HEK293 (cell line): Measurements from ENCODE around the gene SDC3.

Experiments used
- CTCF ChIA-PET: fragments of 350-600 bp; formaldehyde crosslinking; extraction: SDS; loops from one replicate; lab custom pipeline; 2021; ENCODE audit warnings: antibody characterized with exemption; lab: Yijun Ruan, JAX
- POLR2A ChIA-PET: fragments of 300-600 bp; formaldehyde crosslinking; extraction: SDS; loops from one replicate; lab custom pipeline; 2020; ENCODE audit warnings: antibody characterized with exemption, inconsistent platforms; lab: Yijun Ruan, JAX
- H3K27ac ChIP-seq: fragments of 200-500 bp; sonication (Bioruptor generic); 2 replicates; pipeline ENCODE4 v1.5.1; 2014; ENCODE audit warnings: low read depth, low read length, control low read depth, inconsistent platforms; ENCODE audit errors: extremely low read depth
- H3K36me3 ChIP-seq, 2 experiments: fragments of 200-500 bp in 1 of 2; sonication (Bioruptor generic) in 1 of 2; 1 replicate in 1 of 2; 2 replicates in 1 of 2; pipeline ENCODE4 v1.5.1; 2014 to 2017; ENCODE audit warnings: inconsistent platforms in 2 of 2, low read length in 2 of 2; ENCODE audit not compliant: control insufficient read depth in 2 of 2, insufficient read depth in 1 of 2
- H3K4me1 ChIP-seq: fragments of 200-500 bp; sonication (Bioruptor generic); 2 replicates; pipeline ENCODE4 v1.5.1; 2014; ENCODE audit warnings: mild to moderate bottlenecking, low read length, inconsistent platforms; ENCODE audit not compliant: control insufficient read depth, insufficient read depth
- H3K4me3 ChIP-seq: 2 replicates; pipeline ENCODE4 v1.5.1; 2011; ENCODE audit warnings: low read depth, mild to moderate bottlenecking, control low read depth, low read length, moderate library complexity
- H3K9me3 ChIP-seq: fragments of 200-500 bp; sonication (Bioruptor generic); 2 replicates; pipeline ENCODE4 v1.5.1; 2014; ENCODE audit warnings: low read depth, low read length, inconsistent platforms; ENCODE audit not compliant: control insufficient read depth, insufficient read depth
- GLIS2 ChIP-seq: fragments of 450-650 bp; formaldehyde crosslinking; IDR thresholded peaks from 2 replicates; pipeline ENCODE4 v1.5.1; 2016; ENCODE audit warnings: missing biosample characterization, missing genetic modification characterization
- HOXD13 ChIP-seq: sonication (generic); formaldehyde crosslinking; IDR thresholded peaks from 2 replicates; pipeline ENCODE4 v1.8.0; 2022; ENCODE audit warnings: missing genetic modification reagents, borderline replicate concordance
- IKZF3 ChIP-seq: fragments of 450-650 bp; IDR thresholded peaks from 2 replicates; pipeline ENCODE4 v1.5.0; 2018; ENCODE audit warnings: missing biosample characterization, mild to moderate bottlenecking, missing genetic modification characterization, moderate library complexity
- KLF10 ChIP-seq: fragments of 450-650 bp; IDR thresholded peaks from 2 replicates; pipeline ENCODE4 v1.5.1; 2018; ENCODE audit warnings: missing biosample characterization, mild to moderate bottlenecking, missing genetic modification characterization
- MYNN ChIP-seq: fragments of 450-650 bp; formaldehyde crosslinking; IDR thresholded peaks from 2 replicates; pipeline ENCODE4 v1.5.1; 2016; ENCODE audit warnings: missing biosample characterization, missing genetic modification characterization, borderline replicate concordance
- ZBTB48 ChIP-seq: fragments of 450-650 bp; formaldehyde crosslinking; IDR thresholded peaks from 2 replicates; pipeline ENCODE4 v1.5.1; 2016; ENCODE audit warnings: missing biosample characterization, missing genetic modification characterization
- ZNF140 ChIP-seq: fragments of 450-650 bp; formaldehyde crosslinking; IDR thresholded peaks from 2 replicates; pipeline ENCODE4 v1.5.1; 2016; ENCODE audit warnings: missing biosample characterization, missing genetic modification characterization
- ZNF202 ChIP-seq: fragments of 450-650 bp; formaldehyde crosslinking; IDR thresholded peaks from 2 replicates; pipeline ENCODE4 v1.5.1; 2016; ENCODE audit warnings: missing biosample characterization, missing genetic modification characterization, borderline replicate concordance
- ZNF214 ChIP-seq: fragments of 450-650 bp; formaldehyde crosslinking; IDR thresholded peaks from 2 replicates; pipeline ENCODE4 v1.5.1; 2017; ENCODE audit warnings: missing biosample characterization, mild to moderate bottlenecking, missing genetic modification characterization, borderline replicate concordance
- ZNF266 ChIP-seq: fragments of 450-650 bp; formaldehyde crosslinking; IDR thresholded peaks from 2 replicates; pipeline ENCODE4 v1.5.1; 2016; ENCODE audit warnings: missing biosample characterization, missing genetic modification characterization, low read depth
- ZNF510 ChIP-seq: fragments of 450-650 bp; formaldehyde crosslinking; IDR thresholded peaks from 2 replicates; pipeline ENCODE4 v1.5.1; 2018; ENCODE audit warnings: mild to moderate bottlenecking, missing genetic modification characterization, missing biosample characterization; ENCODE audit not compliant: insufficient replicate concordance
- ZNF544 ChIP-seq: fragments of 450-650 bp; formaldehyde crosslinking; IDR thresholded peaks from 2 replicates; pipeline ENCODE4 v1.5.0; 2017; ENCODE audit warnings: missing biosample characterization, missing genetic modification characterization
- ZNF560 ChIP-seq: fragments of 450-650 bp; formaldehyde crosslinking; IDR thresholded peaks from 2 replicates; pipeline ENCODE4 v1.5.1; 2017; ENCODE audit warnings: missing biosample characterization, missing genetic modification characterization, borderline replicate concordance
- ZNF629 ChIP-seq: fragments of 450-650 bp; formaldehyde crosslinking; IDR thresholded peaks from 2 replicates; pipeline ENCODE4 v1.5.1; 2017; ENCODE audit warnings: missing biosample characterization, missing genetic modification characterization
- ZNF664 ChIP-seq: fragments of 450-650 bp; formaldehyde crosslinking; IDR thresholded peaks from 2 replicates; pipeline ENCODE4 v1.5.1; 2016; ENCODE audit warnings: missing biosample characterization, missing genetic modification characterization
- ZNF701 ChIP-seq: fragments of 450-650 bp; formaldehyde crosslinking; IDR thresholded peaks from 2 replicates; pipeline ENCODE4 v1.5.1; 2016; ENCODE audit warnings: missing biosample characterization, missing genetic modification characterization
- ZNF707 ChIP-seq: fragments of 450-650 bp; formaldehyde crosslinking; IDR thresholded peaks from 2 replicates; pipeline ENCODE4 v1.5.1; 2016; ENCODE audit warnings: missing biosample characterization, missing genetic modification characterization
- ZNF785 ChIP-seq: fragments of 450-650 bp; formaldehyde crosslinking; IDR thresholded peaks from 2 replicates; pipeline ENCODE4 v1.5.1; 2016; ENCODE audit warnings: missing biosample characterization, missing genetic modification characterization
- TF ChIP-seq, protein P1 (sequence below): fragments of 450-650 bp; formaldehyde crosslinking; IDR thresholded peaks from 2 replicates; pipeline ENCODE4 v1.5.1; 2016; ENCODE audit warnings: missing biosample characterization, missing genetic modification characterization
- TF ChIP-seq, protein P2 (sequence below): sonication (generic); formaldehyde crosslinking; IDR thresholded peaks from 2 replicates; pipeline ENCODE4 v1.8.1; 2022; ENCODE audit warnings: mild to moderate bottlenecking, moderate library complexity, missing genetic modification reagents
- TF ChIP-seq, protein P3 (sequence below): fragments of 450-650 bp; formaldehyde crosslinking; IDR thresholded peaks from 2 replicates; pipeline ENCODE4 v1.5.1; 2016; ENCODE audit warnings: missing biosample characterization, missing genetic modification characterization
- TF ChIP-seq, protein P4 (sequence below): fragments of 450-650 bp; formaldehyde crosslinking; IDR thresholded peaks from 2 replicates; pipeline ENCODE4 v1.5.1; 2016; ENCODE audit warnings: missing biosample characterization, missing genetic modification characterization
- TF ChIP-seq, protein P5 (sequence below): fragments of 450-650 bp; formaldehyde crosslinking; IDR thresholded peaks from 2 replicates; pipeline ENCODE4 v1.5.1; 2016; ENCODE audit warnings: missing biosample characterization, missing genetic modification characterization
- TF ChIP-seq, protein P6 (sequence below): fragments of 450-650 bp; IDR thresholded peaks from 2 replicates; pipeline ENCODE4 v1.5.1; 2018; ENCODE audit warnings: missing biosample characterization, missing genetic modification characterization
- TF ChIP-seq, protein P7 (sequence below): fragments of 450-650 bp; formaldehyde crosslinking; IDR thresholded peaks from 2 replicates; pipeline ENCODE4; 2016; ENCODE audit warnings: missing biosample characterization, missing genetic modification characterization

SDC3 gene

DNA sequence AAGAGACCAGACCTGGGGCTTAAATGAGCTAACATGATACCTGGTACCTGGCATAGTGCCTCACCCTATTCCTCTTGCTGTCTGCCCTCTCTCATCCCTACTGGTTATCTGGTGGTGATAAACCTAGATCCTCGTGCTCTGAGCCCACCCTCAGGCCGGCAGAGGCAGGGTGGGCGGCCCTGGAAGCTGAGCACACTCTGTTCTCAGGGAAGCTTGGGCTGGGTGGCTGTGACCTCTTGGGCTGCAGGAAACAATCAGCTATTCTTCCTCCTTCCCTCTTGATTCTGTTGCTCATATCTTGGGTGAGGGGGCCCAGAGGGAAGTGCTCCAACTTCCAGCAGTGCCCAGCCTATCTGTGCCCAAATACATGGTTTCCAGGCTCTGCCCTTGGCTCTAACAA is 42.0 kb downstream of the SDC3 start (continued):
- TF ChIP-seq, protein P1, sequence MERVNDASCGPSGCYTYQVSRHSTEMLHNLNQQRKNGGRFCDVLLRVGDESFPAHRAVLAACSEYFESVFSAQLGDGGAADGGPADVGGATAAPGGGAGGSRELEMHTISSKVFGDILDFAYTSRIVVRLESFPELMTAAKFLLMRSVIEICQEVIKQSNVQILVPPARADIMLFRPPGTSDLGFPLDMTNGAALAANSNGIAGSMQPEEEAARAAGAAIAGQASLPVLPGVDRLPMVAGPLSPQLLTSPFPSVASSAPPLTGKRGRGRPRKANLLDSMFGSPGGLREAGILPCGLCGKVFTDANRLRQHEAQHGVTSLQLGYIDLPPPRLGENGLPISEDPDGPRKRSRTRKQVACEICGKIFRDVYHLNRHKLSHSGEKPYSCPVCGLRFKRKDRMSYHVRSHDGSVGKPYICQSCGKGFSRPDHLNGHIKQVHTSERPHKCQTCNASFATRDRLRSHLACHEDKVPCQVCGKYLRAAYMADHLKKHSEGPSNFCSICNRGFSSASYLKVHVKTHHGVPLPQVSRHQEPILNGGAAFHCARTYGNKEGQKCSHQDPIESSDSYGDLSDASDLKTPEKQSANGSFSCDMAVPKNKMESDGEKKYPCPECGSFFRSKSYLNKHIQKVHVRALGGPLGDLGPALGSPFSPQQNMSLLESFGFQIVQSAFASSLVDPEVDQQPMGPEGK (tag by site-specific recombination) = no peak
- TF ChIP-seq, protein P2, sequence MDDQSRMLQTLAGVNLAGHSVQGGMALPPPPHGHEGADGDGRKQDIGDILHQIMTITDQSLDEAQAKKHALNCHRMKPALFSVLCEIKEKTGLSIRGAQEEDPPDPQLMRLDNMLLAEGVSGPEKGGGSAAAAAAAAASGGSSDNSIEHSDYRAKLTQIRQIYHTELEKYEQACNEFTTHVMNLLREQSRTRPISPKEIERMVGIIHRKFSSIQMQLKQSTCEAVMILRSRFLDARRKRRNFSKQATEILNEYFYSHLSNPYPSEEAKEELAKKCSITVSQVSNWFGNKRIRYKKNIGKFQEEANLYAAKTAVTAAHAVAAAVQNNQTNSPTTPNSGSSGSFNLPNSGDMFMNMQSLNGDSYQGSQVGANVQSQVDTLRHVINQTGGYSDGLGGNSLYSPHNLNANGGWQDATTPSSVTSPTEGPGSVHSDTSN (CRISPR knock-in tag) = no peak
- TF ChIP-seq HOXD13 (CRISPR knock-in tag) (no peak), MYNN (tag by site-specific recombination) (no peak), KLF10 (tag by site-specific recombination) (no peak), ZNF560 (tag by site-specific recombination) (no peak), ZNF202 (no peak), ZNF510 (no peak)

DNA sequence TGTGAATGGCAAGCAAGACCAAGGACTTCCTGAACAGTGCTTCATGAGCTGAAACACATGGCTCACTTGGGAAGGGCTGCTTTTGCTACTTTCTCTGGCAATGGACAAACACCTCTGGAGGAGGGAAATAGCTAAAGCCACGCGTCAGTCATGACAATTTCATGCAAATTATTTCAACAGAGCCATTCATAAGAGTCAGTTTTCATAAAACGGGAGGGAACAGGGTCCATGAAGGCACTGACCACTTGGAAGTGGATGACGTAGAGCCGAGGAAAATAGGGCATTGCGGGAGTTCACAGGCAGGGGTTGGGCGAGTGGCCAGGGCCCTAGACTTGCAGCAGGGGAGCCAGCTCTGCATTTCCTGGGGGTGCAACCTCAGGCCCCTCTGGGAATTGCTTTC is 43.9 kb downstream of the SDC3 start:
- no peaks in the 10 kb centered on the region for H3K4me1 ChIP-seq
- POLR2A ChIA-PET = no interaction called here
- CTCF ChIA-PET = no interaction called here
- H3K36me3 ChIP-seq = no peaks in the 10 kb centered on the region
- no peak overlapping the region for H3K4me3 ChIP-seq
- H3K9me3 ChIP-seq = no peaks in the 10 kb centered on the region
- no peak overlapping the region for H3K27ac ChIP-seq
- TF ChIP-seq ZNF140 (tag by site-specific recombination) = no peak
- TF ChIP-seq, protein P3, sequence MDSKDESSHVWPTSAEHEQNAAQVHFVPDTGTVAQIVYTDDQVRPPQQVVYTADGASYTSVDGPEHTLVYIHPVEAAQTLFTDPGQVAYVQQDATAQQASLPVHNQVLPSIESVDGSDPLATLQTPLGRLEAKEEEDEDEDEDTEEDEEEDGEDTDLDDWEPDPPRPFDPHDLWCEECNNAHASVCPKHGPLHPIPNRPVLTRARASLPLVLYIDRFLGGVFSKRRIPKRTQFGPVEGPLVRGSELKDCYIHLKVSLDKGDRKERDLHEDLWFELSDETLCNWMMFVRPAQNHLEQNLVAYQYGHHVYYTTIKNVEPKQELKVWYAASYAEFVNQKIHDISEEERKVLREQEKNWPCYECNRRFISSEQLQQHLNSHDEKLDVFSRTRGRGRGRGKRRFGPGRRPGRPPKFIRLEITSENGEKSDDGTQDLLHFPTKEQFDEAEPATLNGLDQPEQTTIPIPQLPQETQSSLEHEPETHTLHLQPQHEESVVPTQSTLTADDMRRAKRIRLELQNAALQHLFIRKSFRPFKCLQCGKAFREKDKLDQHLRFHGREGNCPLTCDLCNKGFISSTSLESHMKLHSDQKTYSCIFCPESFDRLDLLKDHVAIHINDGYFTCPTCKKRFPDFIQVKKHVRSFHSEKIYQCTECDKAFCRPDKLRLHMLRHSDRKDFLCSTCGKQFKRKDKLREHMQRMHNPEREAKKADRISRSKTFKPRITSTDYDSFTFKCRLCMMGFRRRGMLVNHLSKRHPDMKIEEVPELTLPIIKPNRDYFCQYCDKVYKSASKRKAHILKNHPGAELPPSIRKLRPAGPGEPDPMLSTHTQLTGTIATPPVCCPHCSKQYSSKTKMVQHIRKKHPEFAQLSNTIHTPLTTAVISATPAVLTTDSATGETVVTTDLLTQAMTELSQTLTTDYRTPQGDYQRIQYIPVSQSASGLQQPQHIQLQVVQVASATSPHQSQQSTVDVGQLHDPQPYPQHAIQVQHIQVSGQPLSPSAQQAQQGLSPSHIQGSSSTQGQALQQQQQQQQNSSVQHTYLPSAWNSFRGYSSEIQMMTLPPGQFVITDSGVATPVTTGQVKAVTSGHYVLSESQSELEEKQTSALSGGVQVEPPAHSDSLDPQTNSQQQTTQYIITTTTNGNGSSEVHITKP (tag by site-specific recombination) = no peak
- TF ChIP-seq ZNF629 = no peak
- no peak for TF ChIP-seq ZNF266 (tag by site-specific recombination)
- TF ChIP-seq, protein P4, sequence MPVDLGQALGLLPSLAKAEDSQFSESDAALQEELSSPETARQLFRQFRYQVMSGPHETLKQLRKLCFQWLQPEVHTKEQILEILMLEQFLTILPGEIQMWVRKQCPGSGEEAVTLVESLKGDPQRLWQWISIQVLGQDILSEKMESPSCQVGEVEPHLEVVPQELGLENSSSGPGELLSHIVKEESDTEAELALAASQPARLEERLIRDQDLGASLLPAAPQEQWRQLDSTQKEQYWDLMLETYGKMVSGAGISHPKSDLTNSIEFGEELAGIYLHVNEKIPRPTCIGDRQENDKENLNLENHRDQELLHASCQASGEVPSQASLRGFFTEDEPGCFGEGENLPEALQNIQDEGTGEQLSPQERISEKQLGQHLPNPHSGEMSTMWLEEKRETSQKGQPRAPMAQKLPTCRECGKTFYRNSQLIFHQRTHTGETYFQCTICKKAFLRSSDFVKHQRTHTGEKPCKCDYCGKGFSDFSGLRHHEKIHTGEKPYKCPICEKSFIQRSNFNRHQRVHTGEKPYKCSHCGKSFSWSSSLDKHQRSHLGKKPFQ (tag by site-specific recombination) = no peak
- TF ChIP-seq ZNF214 = no peak
- no peak for TF ChIP-seq ZNF707 (tag by site-specific recombination)
- no peak for TF ChIP-seq ZBTB48
- TF ChIP-seq, protein P5, sequence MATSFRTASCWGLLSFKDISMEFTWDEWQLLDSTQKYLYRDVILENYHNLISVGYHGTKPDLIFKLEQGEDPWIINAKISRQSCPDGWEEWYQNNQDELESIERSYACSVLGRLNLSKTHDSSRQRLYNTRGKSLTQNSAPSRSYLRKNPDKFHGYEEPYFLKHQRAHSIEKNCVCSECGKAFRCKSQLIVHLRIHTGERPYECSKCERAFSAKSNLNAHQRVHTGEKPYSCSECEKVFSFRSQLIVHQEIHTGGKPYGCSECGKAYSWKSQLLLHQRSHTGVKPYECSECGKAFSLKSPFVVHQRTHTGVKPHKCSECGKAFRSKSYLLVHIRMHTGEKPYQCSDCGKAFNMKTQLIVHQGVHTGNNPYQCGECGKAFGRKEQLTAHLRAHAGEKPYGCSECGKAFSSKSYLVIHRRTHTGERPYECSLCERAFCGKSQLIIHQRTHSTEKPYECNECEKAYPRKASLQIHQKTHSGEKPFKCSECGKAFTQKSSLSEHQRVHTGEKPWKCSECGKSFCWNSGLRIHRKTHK (tag by site-specific recombination) = no peak
- TF ChIP-seq, protein P6, sequence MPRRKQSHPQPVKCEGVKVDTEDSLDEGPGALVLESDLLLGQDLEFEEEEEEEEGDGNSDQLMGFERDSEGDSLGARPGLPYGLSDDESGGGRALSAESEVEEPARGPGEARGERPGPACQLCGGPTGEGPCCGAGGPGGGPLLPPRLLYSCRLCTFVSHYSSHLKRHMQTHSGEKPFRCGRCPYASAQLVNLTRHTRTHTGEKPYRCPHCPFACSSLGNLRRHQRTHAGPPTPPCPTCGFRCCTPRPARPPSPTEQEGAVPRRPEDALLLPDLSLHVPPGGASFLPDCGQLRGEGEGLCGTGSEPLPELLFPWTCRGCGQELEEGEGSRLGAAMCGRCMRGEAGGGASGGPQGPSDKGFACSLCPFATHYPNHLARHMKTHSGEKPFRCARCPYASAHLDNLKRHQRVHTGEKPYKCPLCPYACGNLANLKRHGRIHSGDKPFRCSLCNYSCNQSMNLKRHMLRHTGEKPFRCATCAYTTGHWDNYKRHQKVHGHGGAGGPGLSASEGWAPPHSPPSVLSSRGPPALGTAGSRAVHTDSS (tag by site-specific recombination) = no peak
- no peak for TF ChIP-seq ZNF544 (tag by site-specific recombination)
- TF ChIP-seq ZNF785 (tag by site-specific recombination) = no peak
- TF ChIP-seq, protein P7, sequence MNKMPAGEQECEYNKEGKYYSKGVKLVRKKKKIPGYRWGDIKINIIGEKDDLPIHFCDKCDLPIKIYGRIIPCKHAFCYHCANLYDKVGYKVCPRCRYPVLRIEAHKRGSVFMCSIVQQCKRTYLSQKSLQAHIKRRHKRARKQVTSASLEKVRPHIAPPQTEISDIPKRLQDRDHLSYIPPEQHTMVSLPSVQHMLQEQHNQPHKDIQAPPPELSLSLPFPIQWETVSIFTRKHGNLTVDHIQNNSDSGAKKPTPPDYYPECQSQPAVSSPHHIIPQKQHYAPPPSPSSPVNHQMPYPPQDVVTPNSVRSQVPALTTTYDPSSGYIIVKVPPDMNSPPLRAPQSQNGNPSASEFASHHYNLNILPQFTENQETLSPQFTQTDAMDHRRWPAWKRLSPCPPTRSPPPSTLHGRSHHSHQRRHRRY (tag by site-specific recombination) = no peak
- TF ChIP-seq ZNF664 (tag by site-specific recombination) = no peak
- no peak for TF ChIP-seq IKZF3 (tag by site-specific recombination)
- no peak for TF ChIP-seq GLIS2
- no peak for TF ChIP-seq ZNF701 (tag by site-specific recombination)
